DND-41 (cell line): ENCODE data around the gene FNBP1.
"Not testable (repeated sequence)": the region's sequence is repeated elsewhere in the genome, so short reads cannot be mapped to it uniquely, and the experiment has no call there.

Experiments used
- ATAC-seq: fragments of 200-7000 bp; cut with Tn5 transposase; 3 replicates; pipeline ENCODE4 v1.9.1; 2021; ENCODE audit warnings: low read depth; ENCODE audit not compliant: insufficient read depth
- DNase-seq: peaks from one replicate; pipeline ENCODE4 v3.0.0-alpha.2; 2020
- H2AFZ ChIP-seq: 2 replicates; pipeline ENCODE4 v1.6.0; 2012; ENCODE audit warnings: low read depth, low read length
- H3K27ac ChIP-seq: 2 replicates; pipeline ENCODE4 v1.5.1; 2012; ENCODE audit warnings: low read length, inconsistent platforms
- H3K27me3 ChIP-seq: fragments of 200-600 bp; sonication (generic); 2 replicates; pipeline ENCODE4 v1.6.0; 2012; ENCODE audit warnings: low read length, mild to moderate bottlenecking, inconsistent platforms; ENCODE audit not compliant: insufficient read depth, poor library complexity
- H3K36me3 ChIP-seq: 2 replicates; pipeline ENCODE4 v1.5.1; 2012; ENCODE audit warnings: low read length, inconsistent platforms; ENCODE audit not compliant: insufficient read depth
- H3K4me1 ChIP-seq: 2 replicates; pipeline ENCODE4 v1.5.1; 2012; ENCODE audit warnings: mild to moderate bottlenecking, low read length; ENCODE audit not compliant: insufficient read depth
- H3K4me2 ChIP-seq: 2 replicates; pipeline ENCODE4 v1.6.0; 2012; ENCODE audit warnings: mild to moderate bottlenecking, moderate library complexity, low read length, inconsistent platforms; ENCODE audit not compliant: insufficient read depth
- H3K4me3 ChIP-seq, 2 experiments: fragments of 200-600 bp in 1 of 2; shearing (Covaris generic) in 1 of 2; 2 replicates each; pipeline ENCODE4 v1.5.1; 2012 to 2016; ENCODE audit warnings: inconsistent platforms in 2 of 2, low read length in 2 of 2, mild to moderate bottlenecking in 2 of 2, low read depth in 1 of 2, moderate library complexity in 1 of 2
- H3K79me2 ChIP-seq: 2 replicates; pipeline ENCODE4 v1.6.0; 2012; ENCODE audit warnings: low read length, inconsistent platforms; ENCODE audit not compliant: insufficient read depth
- H3K9ac ChIP-seq: 2 replicates; pipeline ENCODE4 v1.6.0; 2012; ENCODE audit warnings: low read depth, mild to moderate bottlenecking, inconsistent platforms, low read length, moderate library complexity
- H3K9me3 ChIP-seq: 2 replicates; pipeline ENCODE4 v1.5.1; 2012; ENCODE audit warnings: low read length, moderate library complexity, mild to moderate bottlenecking, inconsistent platforms; ENCODE audit not compliant: insufficient read depth, severe bottlenecking
- H4K20me1 ChIP-seq: 2 replicates; pipeline ENCODE4 v1.6.0; 2012; ENCODE audit warnings: low read length; ENCODE audit not compliant: insufficient read depth
- EZH2 ChIP-seq: IDR thresholded peaks from 3 replicates; pipeline ENCODE4 v1.6.1; 2012; ENCODE audit warnings: borderline replicate concordance, low read depth, mild to moderate bottlenecking, moderate library complexity, low read length, inconsistent platforms; ENCODE audit not compliant: severe bottlenecking
- TF ChIP-seq, protein P1 (sequence below): IDR thresholded peaks from 2 replicates; pipeline ENCODE4 v1.5.1; 2012; ENCODE audit warnings: borderline replicate concordance, low read length, moderate library complexity, mild to moderate bottlenecking; ENCODE audit not compliant: poor library complexity, severe bottlenecking; ENCODE audit errors: extremely low read depth

Gene FNBP1

DNA sequence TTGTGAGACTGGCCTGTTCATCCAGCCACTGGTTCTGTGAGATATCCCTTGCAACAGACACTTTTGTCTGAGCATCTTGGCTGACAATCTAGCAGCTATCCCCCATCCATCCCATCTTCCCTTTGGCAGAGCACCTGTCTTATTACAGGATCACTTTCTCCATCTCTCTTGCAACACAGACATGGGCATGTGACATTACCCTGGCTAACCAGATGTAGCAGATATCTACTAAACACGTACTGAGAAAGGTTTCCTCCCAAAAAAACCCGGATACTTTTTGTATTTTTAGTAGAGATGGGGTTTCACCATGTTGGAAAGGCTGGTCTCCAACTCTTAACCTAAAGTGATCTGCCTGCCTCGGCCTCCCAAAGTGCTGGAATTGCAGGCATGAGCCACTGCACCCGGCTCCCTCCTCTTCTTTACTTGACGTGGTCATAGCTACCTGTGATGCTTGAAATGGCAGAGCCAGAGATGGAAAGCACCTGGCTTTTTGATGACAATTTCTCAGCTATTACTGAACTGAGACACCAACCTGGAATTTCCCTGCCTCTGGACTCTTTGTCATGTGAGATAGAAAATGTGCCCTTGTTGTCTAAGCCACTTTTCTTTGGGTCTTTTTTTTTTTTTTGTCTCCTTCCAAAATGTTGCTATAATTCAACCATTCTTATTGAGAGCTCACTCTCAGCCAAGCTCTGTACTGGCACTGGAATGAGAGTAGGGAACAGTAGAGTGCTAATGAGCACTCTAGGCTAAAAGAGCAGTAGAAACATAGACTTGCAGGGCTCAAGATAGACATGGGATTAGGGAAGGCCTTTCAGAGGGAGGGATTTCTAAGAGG lies 32.6 kb downstream of the FNBP1 start:
- Histone ChIP-seq H3K27ac (no peak overlapping the region), H3K4me1 (peaks cover 5% of the 10 kb centered on the region; the same call in 1 of the 2 replicates)
- no peak for ATAC-seq

DNA sequence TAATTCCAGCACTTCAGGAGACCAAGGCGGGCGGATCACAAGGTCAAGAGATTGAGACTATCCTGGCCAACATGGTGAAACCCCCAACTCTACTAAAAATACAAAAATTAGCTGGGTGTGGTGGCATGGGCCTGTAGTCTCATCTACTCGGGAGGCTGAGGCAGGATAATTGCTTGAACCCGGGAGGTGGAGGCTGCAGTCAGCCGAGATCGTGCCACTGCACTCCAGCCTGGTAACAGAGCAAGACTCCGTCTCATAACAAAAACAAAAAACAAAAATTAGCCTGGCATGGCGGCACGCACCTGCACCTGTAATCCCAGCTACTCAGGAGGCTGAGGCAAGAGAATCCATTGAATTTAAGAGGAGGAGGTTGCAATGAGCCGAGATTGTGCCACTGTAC lies 33.4 kb downstream of the FNBP1 start:
- DNase-seq, H3K27ac ChIP-seq, H3K4me1 ChIP-seq, H3K27me3 ChIP-seq, H3K4me2 ChIP-seq, H2AFZ ChIP-seq, H3K4me3 ChIP-seq, H3K9me3 ChIP-seq, H3K9ac ChIP-seq, ATAC-seq: not testable (repeated sequence)
- Histone ChIP-seq H4K20me1 (peaks cover 82% of the 10 kb centered on the region), H3K36me3 (peaks cover 44% of the 10 kb centered on the region), H3K79me2 (peaks cover 98% of the 10 kb centered on the region)

More for the DNA sequence above, 32.6 kb downstream of the FNBP1 start:
- TF ChIP-seq, protein P1, sequence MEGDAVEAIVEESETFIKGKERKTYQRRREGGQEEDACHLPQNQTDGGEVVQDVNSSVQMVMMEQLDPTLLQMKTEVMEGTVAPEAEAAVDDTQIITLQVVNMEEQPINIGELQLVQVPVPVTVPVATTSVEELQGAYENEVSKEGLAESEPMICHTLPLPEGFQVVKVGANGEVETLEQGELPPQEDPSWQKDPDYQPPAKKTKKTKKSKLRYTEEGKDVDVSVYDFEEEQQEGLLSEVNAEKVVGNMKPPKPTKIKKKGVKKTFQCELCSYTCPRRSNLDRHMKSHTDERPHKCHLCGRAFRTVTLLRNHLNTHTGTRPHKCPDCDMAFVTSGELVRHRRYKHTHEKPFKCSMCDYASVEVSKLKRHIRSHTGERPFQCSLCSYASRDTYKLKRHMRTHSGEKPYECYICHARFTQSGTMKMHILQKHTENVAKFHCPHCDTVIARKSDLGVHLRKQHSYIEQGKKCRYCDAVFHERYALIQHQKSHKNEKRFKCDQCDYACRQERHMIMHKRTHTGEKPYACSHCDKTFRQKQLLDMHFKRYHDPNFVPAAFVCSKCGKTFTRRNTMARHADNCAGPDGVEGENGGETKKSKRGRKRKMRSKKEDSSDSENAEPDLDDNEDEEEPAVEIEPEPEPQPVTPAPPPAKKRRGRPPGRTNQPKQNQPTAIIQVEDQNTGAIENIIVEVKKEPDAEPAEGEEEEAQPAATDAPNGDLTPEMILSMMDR: no peak
- no peak for TF ChIP-seq EZH2
- Histone ChIP-seq H3K9ac (no peak overlapping the region), H3K4me3 (no peak overlapping the region), H3K27me3 (no peaks in the 10 kb centered on the region), H2AFZ (no peak overlapping the region), H4K20me1 (peaks cover 85% of the 10 kb centered on the region), H3K9me3 (no peaks in the 10 kb centered on the region), H3K36me3 (peaks cover 44% of the 10 kb centered on the region), H3K4me2 (no peak overlapping the region), H3K79me2 (peaks cover 99% of the 10 kb centered on the region)
- DNase-seq: no peak

DNA sequence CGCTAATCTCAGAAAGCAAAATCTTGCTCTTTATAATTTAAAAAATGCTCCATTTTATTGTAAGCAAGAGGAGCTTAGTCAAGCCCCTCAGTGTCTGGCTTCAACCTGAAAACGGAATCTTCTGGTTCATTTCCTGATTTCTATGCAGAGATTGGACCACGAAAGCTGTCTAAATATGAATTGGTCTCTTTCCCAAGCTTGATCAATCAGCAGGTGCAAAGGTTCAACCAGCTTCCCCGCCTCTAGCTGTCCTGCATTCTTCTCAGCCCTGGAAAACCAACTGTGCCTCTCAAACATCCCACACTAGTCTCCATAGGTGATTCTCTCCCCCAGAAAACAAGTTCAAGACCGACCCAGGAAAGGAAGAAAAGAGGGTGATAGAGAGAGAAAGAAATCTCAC lies 34.5 kb downstream of the FNBP1 start:
- Histone ChIP-seq H3K36me3 (peaks cover 50% of the 10 kb centered on the region), H3K9ac (no peak overlapping the region), H4K20me1 (peaks cover 87% of the 10 kb centered on the region), H3K4me3 (no peak overlapping the region), H3K4me1 (peaks cover 5% of the 10 kb centered on the region; the same call in 1 of the 2 replicates), H2AFZ (no peak overlapping the region), H3K27ac (no peak overlapping the region), H3K4me2 (no peak overlapping the region), H3K9me3 (no peaks in the 10 kb centered on the region), H3K79me2 (peaks cover 98% of the 10 kb centered on the region), H3K27me3 (no peaks in the 10 kb centered on the region)
- TF ChIP-seq, protein P1: no peak
- TF ChIP-seq EZH2: no peak
- ATAC-seq (no peak), DNase-seq (no peak)

DNA sequence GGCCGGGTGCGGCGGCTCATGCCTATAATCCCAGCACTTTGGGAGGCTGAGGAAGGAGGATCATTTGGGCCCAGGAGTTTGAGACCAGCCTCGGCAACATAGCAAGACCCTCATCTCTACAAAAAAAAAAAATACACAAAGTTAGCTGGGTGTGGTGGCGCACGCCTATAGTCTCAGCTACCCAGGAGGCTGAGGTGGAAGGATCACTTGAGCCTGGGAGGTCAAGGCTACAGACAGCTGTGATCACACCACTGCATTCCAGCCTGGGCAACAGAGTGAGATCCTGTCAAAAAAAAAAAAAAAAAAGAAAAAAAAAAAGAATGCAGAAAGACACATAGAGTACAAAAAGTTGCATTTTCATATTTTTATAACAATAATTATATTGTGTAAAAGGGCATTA lies 36.0 kb downstream of the FNBP1 start:
- ATAC-seq, H3K9me3 ChIP-seq, H3K4me2 ChIP-seq, H3K4me3 ChIP-seq, H3K4me1 ChIP-seq, H3K9ac ChIP-seq, DNase-seq, H3K27me3 ChIP-seq, H2AFZ ChIP-seq, H3K27ac ChIP-seq: not testable (repeated sequence)
- H4K20me1 ChIP-seq: peaks cover 85% of the 10 kb centered on the region
- H3K36me3 ChIP-seq: peaks cover 58% of the 10 kb centered on the region
- peaks cover 98% of the 10 kb centered on the region for H3K79me2 ChIP-seq
